Effector memory CD8-positive, alpha-beta T cell (primary cell): ENCODE data around the gene ROR1.

Experiments
- ATAC-seq: fragments of 150-1000 bp; cut with Tn5 transposase; replicated peaks from 2 replicates; pipeline ENCODE4 v1.10.0; 2021; ENCODE audit warnings: mild to moderate bottlenecking, moderate library complexity
- DNase-seq, 3 experiments: peaks; one replicate each; pipeline ENCODE4 v3.0.0; 2021
- H3K27ac Mint-ChIP-seq, 2 donors: one replicate each; pipeline ENCODE4 v1.8.0; 2022; ENCODE audit warnings: mild to moderate bottlenecking in 2 of 2, mixed read lengths in 2 of 2, moderate library complexity in 2 of 2
- H3K27me3 Mint-ChIP-seq, 2 donors: one replicate each; pipeline ENCODE4 v1.8.0; 2022; ENCODE audit warnings: mixed read lengths in 2 of 2
- H3K36me3 Mint-ChIP-seq: one replicate; pipeline ENCODE4 v1.8.0; 2022; ENCODE audit warnings: mild to moderate bottlenecking, moderate library complexity, mixed read lengths; ENCODE audit not compliant: insufficient read depth
- H3K4me1 Mint-ChIP-seq, 2 donors: one replicate each; pipeline ENCODE4 v1.8.0; 2022; ENCODE audit warnings: low read depth in 2 of 2, mixed read lengths in 2 of 2
- H3K4me3 Mint-ChIP-seq, 2 donors: one replicate each; pipeline ENCODE4 v1.8.0; 2022; ENCODE audit warnings: mild to moderate bottlenecking in 2 of 2, mixed read lengths in 2 of 2, moderate library complexity in 2 of 2
- H3K9me3 Mint-ChIP-seq, 2 donors: one replicate each; pipeline ENCODE4 v1.8.0; 2022; ENCODE audit warnings: mixed read lengths in 2 of 2

ROR1 gene

GRCh38 chr1:63916485-63917360 is 142.9 kb downstream of the ROR1 start:
- H3K27me3 Mint-ChIP-seq, result peaks cover 8 to 28% of the 10 kb centered on the region in 2 donors
- DNase-seq (no peak), ATAC-seq (no peak)
- no peak overlapping the region for H3K27ac Mint-ChIP-seq
- H3K4me1 Mint-ChIP-seq, result no peaks in the 10 kb centered on the region
- peaks cover 2% of the 10 kb centered on the region for H3K36me3 Mint-ChIP-seq
- no peak overlapping the region for H3K4me3 Mint-ChIP-seq
- no peaks in the 10 kb centered on the region for H3K9me3 Mint-ChIP-seq

- Mint-ChIP-seq H3K4me1 (no peaks in the 10 kb centered on the region), H3K27ac (no peak overlapping the region), H3K4me3 (no peak overlapping the region), H3K27me3 (peaks cover 0 to 18% of the 10 kb centered on the region in 2 donors), H3K9me3 (no peaks in the 10 kb centered on the region), H3K36me3 (peaks cover 2% of the 10 kb centered on the region)
- ATAC-seq (no peak), DNase-seq (no peak)
Observed at GRCh38 chr1:63917571-63918417, 144.0 kb downstream of the ROR1 start.

- Mint-ChIP-seq H3K27me3 (peaks cover 0 to 17% of the 10 kb centered on the region in 2 donors), H3K36me3 (peaks cover 2% of the 10 kb centered on the region), H3K4me3 (no peak overlapping the region), H3K9me3 (no peaks in the 10 kb centered on the region), H3K4me1 (no peaks in the 10 kb centered on the region), H3K27ac (no peak overlapping the region)
- DNase-seq, result no peak
- no peak for ATAC-seq
Observed at GRCh38 chr1:63918418-63918945, 144.7 kb downstream of the ROR1 start.

GRCh38 chr1:63920154-63921117 is 146.6 kb downstream of the ROR1 start:
- ATAC-seq (no peak), DNase-seq (no peak)
- no peak overlapping the region for H3K27ac Mint-ChIP-seq
- H3K36me3 Mint-ChIP-seq, result no peaks in the 10 kb centered on the region
- no peaks in the 10 kb centered on the region for H3K9me3 Mint-ChIP-seq
- H3K27me3 Mint-ChIP-seq, result no peaks in the 10 kb centered on the region
- H3K4me1 Mint-ChIP-seq, result no peaks in the 10 kb centered on the region
- no peak overlapping the region for H3K4me3 Mint-ChIP-seq

- Mint-ChIP-seq H3K27ac (no peak overlapping the region), H3K4me1 (no peaks in the 10 kb centered on the region), H3K4me3 (no peak overlapping the region), H3K9me3 (no peaks in the 10 kb centered on the region), H3K27me3 (no peaks in the 10 kb centered on the region), H3K36me3 (no peaks in the 10 kb centered on the region)
- ATAC-seq, result no peak
- DNase-seq, result no peak
Observed at GRCh38 chr1:63921359-63921758, 147.5 kb downstream of the ROR1 start.

- H3K27ac Mint-ChIP-seq, result no peak overlapping the region
- H3K9me3 Mint-ChIP-seq, result no peaks in the 10 kb centered on the region
- no peaks in the 10 kb centered on the region for H3K4me1 Mint-ChIP-seq
- no peak overlapping the region for H3K4me3 Mint-ChIP-seq
- ATAC-seq (no peak), DNase-seq (no peak)
- no peaks in the 10 kb centered on the region for H3K36me3 Mint-ChIP-seq
- no peaks in the 10 kb centered on the region for H3K27me3 Mint-ChIP-seq
Observed at GRCh38 chr1:63921802-63922201, 148.0 kb downstream of the ROR1 start.

GRCh38 chr1:63922848-63923247 is 149.0 kb downstream of the ROR1 start:
- Mint-ChIP-seq H3K36me3 (no peaks in the 10 kb centered on the region), H3K4me3 (no peak overlapping the region), H3K27ac (no peak overlapping the region), H3K4me1 (no peaks in the 10 kb centered on the region), H3K27me3 (no peaks in the 10 kb centered on the region), H3K9me3 (no peaks in the 10 kb centered on the region)
- DNase-seq, result no peak
- ATAC-seq, result no peak

- no peaks in the 10 kb centered on the region for H3K27me3 Mint-ChIP-seq
- ATAC-seq (no peak), DNase-seq (no peak)
- H3K9me3 Mint-ChIP-seq, result no peaks in the 10 kb centered on the region
- no peaks in the 10 kb centered on the region for H3K36me3 Mint-ChIP-seq
- H3K4me3 Mint-ChIP-seq, result no peak overlapping the region
- H3K27ac Mint-ChIP-seq, result no peak overlapping the region
- no peaks in the 10 kb centered on the region for H3K4me1 Mint-ChIP-seq
Observed at GRCh38 chr1:63923302-63923701, 149.5 kb downstream of the ROR1 start.

- Mint-ChIP-seq H3K4me3 (no peak overlapping the region), H3K9me3 (no peaks in the 10 kb centered on the region), H3K27me3 (no peaks in the 10 kb centered on the region), H3K4me1 (no peaks in the 10 kb centered on the region), H3K27ac (no peak overlapping the region), H3K36me3 (no peaks in the 10 kb centered on the region)
- ATAC-seq (no peak), DNase-seq (no peak)
Observed at GRCh38 chr1:63924600-63924999, 150.8 kb downstream of the ROR1 start.

- Mint-ChIP-seq H3K9me3 (no peaks in the 10 kb centered on the region), H3K27ac (no peak overlapping the region), H3K36me3 (no peaks in the 10 kb centered on the region), H3K27me3 (peaks cover 11 to 17% of the 10 kb centered on the region in 2 donors), H3K4me1 (no peaks in the 10 kb centered on the region), H3K4me3 (no peak overlapping the region)
- no peak for ATAC-seq
- no peak for DNase-seq
Observed at GRCh38 chr1:63928186-63929105, 154.6 kb downstream of the ROR1 start.

- Mint-ChIP-seq H3K27ac (no peak overlapping the region), H3K9me3 (no peaks in the 10 kb centered on the region), H3K4me1 (no peaks in the 10 kb centered on the region), H3K4me3 (no peak overlapping the region), H3K36me3 (no peaks in the 10 kb centered on the region), H3K27me3 (peaks cover 11 to 17% of the 10 kb centered on the region in 2 donors)
- ATAC-seq (no peak), DNase-seq (no peak)
Observed at GRCh38 chr1:63929106-63929478, 155.3 kb downstream of the ROR1 start.

- H3K4me3 Mint-ChIP-seq, result no peak overlapping the region
- ATAC-seq (no peak), DNase-seq (no peak)
- no peaks in the 10 kb centered on the region for H3K36me3 Mint-ChIP-seq
- H3K9me3 Mint-ChIP-seq, result no peaks in the 10 kb centered on the region
- H3K4me1 Mint-ChIP-seq, result no peaks in the 10 kb centered on the region
- H3K27ac Mint-ChIP-seq, result no peak overlapping the region
- H3K27me3 Mint-ChIP-seq, result peaks cover 11 to 17% of the 10 kb centered on the region in 2 donors
Observed at GRCh38 chr1:63931468-63931867, 157.7 kb downstream of the ROR1 start.
